Testis (tissue), 3 donors: ENCODE data around the gene THNSL1. TPM values are rescaled to one million over a fixed set of nuclear protein-coding genes. Genes with fewer than 3 reads are reported as not detected.

ENCODE experiments used
- DNase-seq: peaks from one replicate; pipeline ENCODE4 v3.0.0-alpha.2; 2019
- H3K27ac ChIP-seq, 2 donors: fragments of 200-600 bp; sonication (generic); one replicate each; pipeline ENCODE4 v1.5.1; 2019
- H3K27me3 ChIP-seq: fragments of 200-600 bp; sonication (generic); one replicate; pipeline ENCODE4 v1.5.1; 2019
- H3K36me3 ChIP-seq: fragments of 200-600 bp; sonication (generic); one replicate; pipeline ENCODE4 v1.5.1; 2017; ENCODE audit warnings: low read depth; ENCODE audit errors: missing control alignments
- H3K4me1 ChIP-seq: fragments of 200-600 bp; sonication (generic); one replicate; pipeline ENCODE4 v1.5.1; 2019
- H3K4me3 ChIP-seq, 2 donors: fragments of 200-600 bp; sonication (generic); one replicate each; pipeline ENCODE4 v1.5.1; 2017 to 2019
- H3K9me3 ChIP-seq: fragments of 200-600 bp; sonication (generic); one replicate; pipeline ENCODE4 v1.5.1; 2017
- CTCF ChIP-seq, 3 experiments: fragments of 450-650 bp in 2 of 3; fragments of 200-600 bp in 1 of 3; sonication (generic) in 1 of 3; IDR thresholded peaks; one replicate each; pipeline ENCODE4 v1.5.1; 2016 to 2019; ENCODE audit warnings: antibody characterized with exemption in 3 of 3, mild to moderate bottlenecking in 2 of 3, moderate library complexity in 1 of 3
- POLR2A ChIP-seq: fragments of 450-650 bp; IDR thresholded peaks from one replicate; pipeline ENCODE4 v1.6.1; 2017; ENCODE audit warnings: antibody characterized with exemption, mild to moderate bottlenecking, moderate library complexity
- WGBS, 2 donors: methylation state at CpG; one replicate each; pipeline ENCODE4 v1.1.5; 2018; 5-methylcytosine and 5-hydroxymethylcytosine counted together
- intact Hi-C: fragments of 100-400 bp; cut with DNase I; formaldehyde crosslinking; loops from one replicate; pipeline ENCODE4 v1.15.1; 2023; ENCODE audit warnings: low total_unique reads
- polyA plus RNA-seq: library from polyadenylated mRNA; stranded (reverse); fragments of 350-450 nt; fragmentation: Illumina TruSeq; extraction: RNeasy Lipid Tissue Mini Kit (QIAGEN cat#74804); gene quantifications from one replicate; pipeline ENCODE4 v1.2.3, GENCODE V29; 2014; ENCODE audit warnings: low read depth, low replicate concordance; ENCODE audit not compliant: insufficient read depth
- total RNA-seq, 2 donors: library from RNA; depleted of rRNA; stranded (reverse); fragments of >200 nt; gene quantifications; one replicate each; pipeline ENCODE4 v1.2.3, GENCODE V29; 2016

THNSL1 gene
- total and polyA plus RNA-seq, 3 donors from 2014 or later = 6.7 to 9.6 (median 9.6) TPM

- Histone ChIP-seq H3K36me3 (no peaks in the 10 kb centered on the region), H3K27me3 (no peaks in the 10 kb centered on the region), H3K9me3 (no peaks in the 10 kb centered on the region), H3K27ac (peak overlapping the region in 1 of 2 donors; percentile 17), H3K4me1 (peaks cover 3% of the 10 kb centered on the region), H3K4me3 (no peak overlapping the region)
- WGBS, 2 donors = 49 to 57% methylated on average over 5 of the region's 5 CpGs
- intact Hi-C loops = no loop called here
- peak; percentile 64 for DNase-seq
- TF ChIP-seq POLR2A (no peak), CTCF (IDR thresholded peaks at IDR 0.05) (no peak)
Observed at GRCh38 chr10:25048450-25048849, 32.0 kb downstream of the THNSL1 start.

- TF ChIP-seq CTCF (IDR thresholded peaks at IDR 0.05) (no peak), POLR2A (no peak)
- WGBS, 2 donors = 92 to 95% methylated on average over 2 of the region's 2 CpGs
- H3K27ac ChIP-seq = no peak overlapping the region
- H3K36me3 ChIP-seq = no peaks in the 10 kb centered on the region
- no peak for DNase-seq
- H3K27me3 ChIP-seq = no peaks in the 10 kb centered on the region
- intact Hi-C loops = no loop called here
- no peaks in the 10 kb centered on the region for H3K9me3 ChIP-seq
- H3K4me3 ChIP-seq = no peak overlapping the region
- H3K4me1 ChIP-seq = peaks cover 3% of the 10 kb centered on the region
Observed at GRCh38 chr10:25049966-25050365, 33.6 kb downstream of the THNSL1 start.

- Histone ChIP-seq H3K36me3 (no peaks in the 10 kb centered on the region), H3K9me3 (no peaks in the 10 kb centered on the region), H3K27ac (no peak overlapping the region), H3K27me3 (no peaks in the 10 kb centered on the region), H3K4me1 (peaks cover 3% of the 10 kb centered on the region), H3K4me3 (no peak overlapping the region)
- intact Hi-C loops = no loop called here
- TF ChIP-seq POLR2A = no peak
- no peak for TF ChIP-seq CTCF (IDR thresholded peaks at IDR 0.05)
- DNase-seq = no peak
- 87 to 91% methylated on average over 9 of the region's 9 CpGs for WGBS, 2 donors
Observed at GRCh38 chr10:25050402-25050801, 34.0 kb downstream of the THNSL1 start.

- H3K4me3 ChIP-seq = no peak overlapping the region
- no peak for TF ChIP-seq CTCF (IDR thresholded peaks at IDR 0.05)
- no peak for TF ChIP-seq POLR2A
- H3K9me3 ChIP-seq = no peaks in the 10 kb centered on the region
- H3K27me3 ChIP-seq = no peaks in the 10 kb centered on the region
- peaks cover 3% of the 10 kb centered on the region for H3K4me1 ChIP-seq
- intact Hi-C loops = no loop called here
- H3K36me3 ChIP-seq = no peaks in the 10 kb centered on the region
- H3K27ac ChIP-seq = no peak overlapping the region
- no peak for DNase-seq
- WGBS, 2 donors = 89 to 90% methylated on average over 1 of the region's 1 CpG
Observed at GRCh38 chr10:25052012-25052411, 35.6 kb downstream of the THNSL1 start.

GRCh38 chr10:25056726-25057125 is 40.3 kb downstream of the THNSL1 start:
- no peaks in the 10 kb centered on the region for H3K4me1 ChIP-seq
- intact Hi-C loops = no loop called here
- TF ChIP-seq CTCF (IDR thresholded peaks at IDR 0.05) = no peak
- no peak for TF ChIP-seq POLR2A

More at GRCh38 chr10:25056726-25057125, 40.3 kb downstream of the THNSL1 start:
- no peak for DNase-seq
- no peaks in the 10 kb centered on the region for H3K36me3 ChIP-seq
- no peak overlapping the region for H3K27ac ChIP-seq
- H3K9me3 ChIP-seq = no peaks in the 10 kb centered on the region
- no peaks in the 10 kb centered on the region for H3K27me3 ChIP-seq
- H3K4me3 ChIP-seq = no peak overlapping the region
- WGBS, 2 donors = 85 to 86% methylated on average over 3 of the region's 3 CpGs
